Measurements from ENCODE around the gene HMGN5.

HMGN5 gene, protein sequence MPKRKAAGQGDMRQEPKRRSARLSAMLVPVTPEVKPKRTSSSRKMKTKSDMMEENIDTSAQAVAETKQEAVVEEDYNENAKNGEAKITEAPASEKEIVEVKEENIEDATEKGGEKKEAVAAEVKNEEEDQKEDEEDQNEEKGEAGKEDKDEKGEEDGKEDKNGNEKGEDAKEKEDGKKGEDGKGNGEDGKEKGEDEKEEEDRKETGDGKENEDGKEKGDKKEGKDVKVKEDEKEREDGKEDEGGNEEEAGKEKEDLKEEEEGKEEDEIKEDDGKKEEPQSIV

GRCh38 chrX:81201671-81202455, at the start of gene HMGN5, which contains the start of gene SH3BGRL:
HMGN5 (minus strand) TSS chrX:81201913; CDS start chrX:81121549, 80,364 bp downstream.
SH3BGRL (plus strand) TSS chrX:81202102; CDS start chrX:81202201, 99 bp downstream.
- peak; percentile 99 for ATAC-seq
- peak; percentile 68 for DNase-seq

DNA sequence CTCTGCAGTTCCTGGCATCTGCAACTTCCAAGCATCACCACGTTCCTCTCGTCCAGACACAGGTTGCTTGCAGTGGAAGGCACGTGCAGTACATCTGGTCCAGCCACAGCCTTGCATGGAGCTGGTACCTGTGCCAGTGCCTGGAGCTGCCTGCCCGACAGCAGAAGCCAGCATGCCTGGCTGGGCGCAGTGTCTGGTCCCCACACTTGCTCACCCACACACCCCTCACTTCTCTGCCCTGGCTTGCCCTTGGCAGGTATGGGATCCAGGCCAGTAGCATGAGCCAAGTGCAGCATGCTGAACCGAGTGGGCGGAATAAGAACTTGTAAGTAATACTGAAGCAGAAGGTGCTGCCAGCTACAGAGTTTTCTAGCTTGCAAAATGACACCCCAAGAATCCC, 40.0 kb upstream of the HMGN5 start:
- ATAC-seq (no peak), DNase-seq (no peak)

DNA sequence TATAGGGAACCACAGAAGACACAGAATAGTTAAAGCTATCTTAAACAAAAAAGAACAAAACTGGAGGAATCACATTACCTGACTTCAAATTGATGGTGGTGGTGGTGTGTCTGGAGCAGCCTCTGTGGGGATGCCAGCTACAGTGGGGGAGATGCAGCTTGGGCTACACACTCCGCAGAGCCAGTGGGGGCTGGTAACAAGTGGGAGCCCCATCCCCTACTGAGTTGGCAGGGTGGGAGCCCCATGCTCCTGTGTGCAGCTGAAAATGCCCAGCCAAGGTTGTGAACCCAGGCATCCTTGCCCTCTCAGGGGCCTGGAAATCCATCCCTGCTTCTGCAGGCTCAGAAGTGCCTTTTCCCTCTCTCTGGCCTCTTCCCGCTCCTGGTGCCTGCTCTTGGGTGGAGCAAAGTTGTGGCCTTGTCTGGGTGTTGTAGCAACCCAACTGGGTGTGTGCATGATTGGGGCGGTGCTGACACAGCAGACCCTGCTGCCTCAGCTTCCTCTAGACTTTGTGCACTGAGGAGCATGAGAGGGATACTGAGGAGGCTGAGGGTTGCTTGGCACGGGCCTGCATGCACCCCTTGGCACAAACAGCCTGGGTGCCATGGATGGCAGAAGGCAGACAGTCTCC, 39.1 kb upstream of the HMGN5 start:
- no peak for DNase-seq
- no peak for ATAC-seq

DNA sequence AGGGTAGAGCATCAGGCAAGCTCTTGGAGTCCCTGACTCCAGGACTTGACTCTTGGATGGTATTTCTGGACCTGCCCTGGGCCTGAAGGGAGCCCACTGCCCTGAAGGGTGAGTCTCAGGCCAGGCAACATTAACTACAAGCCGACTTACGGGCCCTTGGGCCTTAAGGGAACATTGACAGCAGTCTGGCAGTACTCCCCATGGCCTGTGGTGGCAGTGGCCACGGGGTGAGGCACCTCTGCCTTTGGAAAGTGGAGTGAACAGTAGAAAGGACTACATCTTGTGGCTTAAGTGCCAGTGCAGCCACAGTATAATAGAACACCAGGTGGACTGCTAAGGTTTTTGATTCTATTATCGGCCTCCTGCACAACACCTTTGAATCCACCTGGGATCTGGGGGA, 36.5 kb upstream of the HMGN5 start:
- ATAC-seq (no peak), DNase-seq (no peak)

GRCh38 chrX:81237516-81237915, 35.8 kb upstream of the HMGN5 start:
- DNase-seq (no peak), ATAC-seq (no peak)

DNA sequence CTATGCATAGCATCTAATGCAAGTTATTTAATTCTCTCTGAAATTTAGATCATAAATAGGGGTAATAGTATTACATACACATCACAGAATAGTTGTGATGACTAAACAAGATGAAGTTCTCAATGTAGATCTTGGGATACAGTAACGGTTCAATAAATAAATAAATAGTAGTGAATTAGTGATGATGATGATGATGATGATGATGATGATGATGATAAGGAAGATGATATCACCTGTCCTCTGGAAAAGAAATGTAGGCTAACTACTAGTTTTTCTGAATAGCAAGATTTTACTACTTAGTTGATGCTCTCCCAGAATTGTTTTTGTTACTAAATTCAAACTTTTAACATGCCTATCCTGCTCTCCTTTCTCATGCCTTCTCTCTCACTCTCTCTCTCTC, 30.5 kb upstream of the HMGN5 start:
- ATAC-seq: no peak
- no peak for DNase-seq

GRCh38 chrX:81231476-81231875, 29.8 kb upstream of the HMGN5 start:
- no peak for DNase-seq
- no peak for ATAC-seq

DNA sequence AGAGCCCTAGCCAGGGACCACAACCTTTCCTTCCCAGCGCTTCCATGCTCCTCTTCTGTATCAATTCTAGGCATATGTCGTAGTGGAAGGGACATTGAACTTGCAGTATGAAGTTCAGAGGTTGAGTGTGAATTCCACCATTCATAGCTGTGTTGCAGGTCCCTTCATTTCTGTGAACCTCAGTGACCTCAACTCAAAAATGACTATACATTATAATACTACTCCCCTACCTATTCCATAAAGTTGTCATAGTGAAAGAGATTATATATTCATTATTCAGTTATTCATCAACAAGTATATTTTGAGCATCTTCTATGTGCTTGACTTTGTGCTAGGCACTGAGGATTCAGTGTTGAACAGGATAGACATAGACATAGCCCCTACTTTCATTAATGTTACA, 28.2 kb upstream of the HMGN5 start:
- ATAC-seq (no peak), DNase-seq (no peak)

GRCh38 chrX:81229229-81229628, 27.5 kb upstream of the HMGN5 start:
- no peak for DNase-seq
- ATAC-seq: no peak

DNA sequence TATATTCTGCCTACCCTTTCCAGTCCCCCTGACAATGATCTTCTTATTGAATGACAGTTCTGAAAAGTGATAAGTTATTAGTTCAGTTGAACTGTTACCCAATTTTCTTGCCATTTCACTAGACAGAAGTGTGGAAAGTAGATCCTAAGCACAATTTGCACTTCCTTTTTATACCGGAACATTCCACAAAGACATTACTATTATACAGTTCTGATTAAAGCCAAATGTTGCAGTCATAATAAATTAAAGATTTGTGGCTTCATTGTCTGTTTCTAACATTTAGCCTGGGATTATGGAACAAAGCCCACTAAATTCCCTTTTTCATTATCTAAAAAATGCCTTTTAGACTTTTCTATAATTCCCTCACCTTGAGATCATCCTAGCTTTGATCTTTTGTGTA, 14.0 kb upstream of the HMGN5 start:
- DNase-seq (no peak), ATAC-seq (no peak)

- DNase-seq (no peak), ATAC-seq (no peak)
Measured at GRCh38 chrX:81208916-81209315, 7.2 kb upstream of the HMGN5 start.

GRCh38 chrX:81206476-81206875, 4.8 kb upstream of the HMGN5 start:
- DNase-seq: no peak
- ATAC-seq: no peak

DNA sequence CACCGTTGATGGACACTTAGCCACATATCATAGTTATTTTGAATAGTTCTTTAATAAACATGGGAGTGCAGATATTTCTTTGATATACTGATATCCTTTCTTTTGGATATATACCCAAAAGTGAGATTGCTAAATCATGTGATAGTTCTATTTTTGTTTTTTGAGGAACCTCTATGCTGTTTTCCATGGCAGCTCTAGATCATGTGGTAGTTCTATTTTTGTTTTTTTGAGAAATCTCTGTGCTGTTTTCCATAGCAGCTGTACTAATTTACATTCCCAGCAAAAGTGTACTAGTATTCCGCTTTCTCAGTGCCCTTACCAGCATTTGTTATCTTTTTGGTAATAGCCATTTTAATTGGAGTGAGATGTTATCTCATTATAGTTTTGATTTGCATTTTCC, 3.8 kb upstream of the HMGN5 start:
- no peak for ATAC-seq

GRCh38 chrX:81202943-81203342, 1.2 kb upstream of the HMGN5 start:
- DNase-seq (no peak), ATAC-seq (no peak)

More for the DNA sequence above, 3.8 kb upstream of the HMGN5 start:
- DNase-seq: no peak

DNA sequence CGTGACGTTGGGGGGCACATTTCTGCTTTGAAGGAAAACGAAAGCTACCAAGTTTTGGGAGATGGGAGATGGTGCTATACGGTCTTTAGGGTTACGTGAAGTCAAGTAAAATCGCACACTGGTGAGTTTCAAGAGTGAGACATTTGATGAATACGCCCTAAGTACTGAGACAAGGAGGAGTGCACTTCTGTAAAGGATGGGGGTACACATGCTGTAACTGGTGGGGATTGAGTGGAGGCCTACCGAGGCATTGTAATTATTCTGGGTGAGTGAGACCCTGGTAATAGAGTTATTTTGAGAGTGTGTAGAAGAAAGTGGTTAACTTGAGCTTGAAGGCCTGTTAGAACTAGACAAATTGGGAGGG, 725 bp upstream of the HMGN5 start:
- ATAC-seq (peak; percentile 16), DNase-seq (no peak)

- ATAC-seq (no peak), DNase-seq (no peak)
Measured at GRCh38 chrX:81201071-81201470, 642 bp downstream of the HMGN5 start.

DNA sequence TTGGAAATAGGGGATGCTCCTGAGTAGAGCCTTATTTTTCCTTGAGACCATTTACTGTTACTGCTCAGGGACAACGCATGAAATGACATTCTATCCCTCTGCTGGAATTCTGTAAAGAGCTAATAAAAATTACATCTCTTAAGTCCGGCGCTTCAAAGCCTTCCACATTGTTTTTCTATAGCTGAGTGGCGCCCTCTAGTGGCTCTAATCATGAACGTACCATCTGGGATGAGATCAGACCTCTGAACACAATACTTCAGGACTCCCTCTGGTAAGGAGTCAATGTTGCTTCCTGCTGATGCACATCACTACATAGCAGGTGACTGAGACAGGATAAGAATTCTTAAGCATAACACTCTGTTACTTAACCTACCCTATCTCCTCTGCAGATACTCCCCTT, 6.0 kb downstream of the HMGN5 start:
- ATAC-seq (peak; percentile 63), DNase-seq (peak; percentile 55)

DNA sequence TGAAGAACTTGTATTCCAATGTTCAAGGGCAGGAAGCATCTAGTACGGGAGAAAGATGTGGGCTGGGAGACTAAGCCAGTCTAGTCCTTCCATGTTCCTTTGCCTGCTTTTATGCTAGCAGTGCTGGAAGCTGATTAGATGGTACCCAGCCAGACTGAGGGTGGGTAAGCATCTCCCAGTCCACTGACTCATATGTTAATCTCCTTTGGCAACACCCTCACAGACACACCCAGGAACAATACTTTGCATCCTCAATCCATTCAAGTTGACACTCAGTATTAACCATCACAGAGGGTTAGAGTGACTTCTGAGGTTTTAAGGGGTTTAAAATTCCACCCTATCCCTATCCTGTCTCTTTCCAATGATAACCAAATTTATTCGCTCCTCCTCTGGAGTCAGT, 6.5 kb downstream of the HMGN5 start:
- ATAC-seq (no peak), DNase-seq (no peak)

DNA sequence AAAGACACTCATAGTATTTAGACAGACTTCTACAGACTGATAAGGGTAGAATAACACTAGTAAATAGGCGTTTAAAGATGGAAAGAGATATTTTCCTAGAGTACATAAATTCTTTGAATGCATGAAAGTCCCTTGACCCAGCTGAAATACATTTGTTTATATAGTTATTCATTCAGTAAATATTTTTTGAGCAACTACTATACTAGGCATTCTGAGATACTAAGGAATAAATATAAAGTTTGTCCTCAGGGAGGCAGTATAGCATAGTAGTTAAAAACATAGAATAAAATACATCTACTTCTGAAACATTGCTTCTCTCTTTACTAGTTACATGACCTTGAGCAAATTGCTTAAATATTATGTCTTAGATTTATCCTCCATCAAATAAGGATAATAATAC, 27.4 kb downstream of the HMGN5 start:
- ATAC-seq (no peak), DNase-seq (no peak)

DNA sequence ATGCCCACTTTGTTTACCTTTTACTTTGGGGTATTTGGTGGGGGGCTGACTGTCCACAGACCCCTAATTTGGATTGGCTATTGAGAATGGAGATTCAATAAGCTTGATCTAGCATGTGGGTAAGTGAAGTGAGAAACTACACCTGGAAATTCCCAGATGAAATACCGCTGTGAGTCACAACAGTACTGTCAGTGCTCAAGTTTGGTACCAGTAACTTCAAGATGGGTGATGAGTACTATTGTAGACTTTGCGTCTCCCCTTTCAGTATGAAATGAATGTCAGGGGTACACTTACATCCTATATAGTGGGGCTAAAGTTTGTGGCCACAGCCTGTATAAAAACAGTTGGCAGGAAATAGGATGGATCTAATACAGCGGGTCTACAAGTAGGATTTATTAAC, 33.3 kb downstream of the HMGN5 start:
- DNase-seq (no peak), ATAC-seq (no peak)

DNA sequence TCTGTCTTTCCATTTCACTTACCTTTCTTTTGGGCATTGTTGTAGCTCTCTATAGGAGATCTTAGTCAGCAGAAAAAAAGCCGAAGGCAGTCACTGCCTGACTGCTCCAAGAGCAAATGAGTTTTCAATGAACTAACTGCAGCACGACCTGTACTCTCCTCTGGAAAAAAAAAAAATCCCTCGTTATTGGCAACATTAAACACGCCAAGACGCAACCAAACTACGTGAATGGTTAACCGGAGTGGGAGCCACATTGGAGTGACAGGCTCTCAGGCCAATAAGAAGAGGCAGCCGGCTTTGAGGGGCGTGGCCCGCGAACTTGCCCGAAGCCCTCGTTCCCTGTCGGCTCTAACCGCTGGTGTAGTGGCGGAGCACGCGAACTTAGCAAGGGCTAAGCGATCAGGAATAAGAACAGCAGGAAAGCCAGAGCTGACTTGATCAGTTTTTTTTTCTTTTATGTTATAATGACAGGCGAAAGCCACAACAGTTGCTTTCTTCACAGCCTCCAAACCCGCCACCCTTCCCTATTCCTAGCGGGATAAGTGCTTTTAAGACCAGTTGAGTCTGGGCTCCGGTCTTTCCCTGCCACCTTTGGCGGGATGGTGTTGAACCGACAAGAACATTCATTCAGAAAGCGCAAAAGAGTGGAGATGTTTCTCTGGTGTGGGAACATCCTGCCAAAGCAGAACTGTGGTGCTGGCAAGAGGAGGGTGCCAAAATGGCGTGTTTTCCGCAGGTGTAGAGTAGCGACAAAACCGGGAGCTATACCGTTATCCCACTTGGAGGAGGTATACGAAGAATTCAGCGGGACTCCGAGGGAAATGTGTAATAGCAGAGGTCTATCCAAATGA, 80.0 kb downstream of the HMGN5 start:
- DNase-seq (peak; percentile 79), ATAC-seq (peak; percentile 96)

- DNase-seq (peak; percentile 38), ATAC-seq (peak; percentile 59)
Measured at GRCh38 chrX:81120936-81121371, 80.8 kb downstream of the HMGN5 start.

All from stimulated activated naive CD8-positive, alpha-beta T cell treated with anti-CD3 and anti-CD28 coated beads, Interleukin-15, Interleukin-2, amounts not matched to agents 100 U/mL and 50 U/mL, for 24 hours (primary cell).